Lung (tissue), 12 donors: ENCODE measurements around the gene PPP1R7. TPM values are rescaled to one million over a fixed set of nuclear protein-coding genes. Genes with fewer than 3 reads are reported as not detected.

Experiments used
- ATAC-seq: fragments of 200-7000 bp; cut with Tn5 transposase; one replicate; pipeline ENCODE4 v1.9.1; 2020; ENCODE audit warnings: moderate number of reproducible peaks; ENCODE audit not compliant: insufficient read depth, low FRiP score
- DNase-seq, 3 donors: peaks; one replicate each; pipeline ENCODE4 v3.0.0-alpha.2; 2013 to 2017
- H3K27ac ChIP-seq, 2 donors: one replicate each; pipeline ENCODE4 v1.5.1; 2013; ENCODE audit warnings: mild to moderate bottlenecking in 2 of 2, moderate library complexity in 2 of 2, control low read depth in 1 of 2, inconsistent platforms in 1 of 2, low read depth in 1 of 2, low read length in 1 of 2
- H3K27me3 ChIP-seq, 3 donors: one replicate each; pipeline ENCODE4 v1.5.1; 2013; ENCODE audit warnings: low read length in 2 of 3; ENCODE audit not compliant: control insufficient read depth in 3 of 3, insufficient read depth in 3 of 3
- H3K36me3 ChIP-seq, 4 donors: one replicate each; pipeline ENCODE4 v1.5.1; 2013; ENCODE audit warnings: low read length in 4 of 4, mild to moderate bottlenecking in 1 of 4, moderate library complexity in 1 of 4; ENCODE audit not compliant: control insufficient read depth in 4 of 4, insufficient read depth in 4 of 4
- H3K4me1 ChIP-seq, 5 donors: one replicate each; pipeline ENCODE4 v1.5.1; 2013; ENCODE audit warnings: low read length in 5 of 5, mild to moderate bottlenecking in 2 of 5, moderate library complexity in 1 of 5; ENCODE audit not compliant: control insufficient read depth in 5 of 5, insufficient read depth in 5 of 5
- H3K4me3 ChIP-seq: one replicate; pipeline ENCODE4 v1.5.1; 2013; ENCODE audit warnings: mild to moderate bottlenecking, control low read depth, moderate library complexity
- H3K9ac ChIP-seq, 2 donors: one replicate each; pipeline ENCODE4 v1.5.1; 2013; ENCODE audit warnings: low read length in 2 of 2, control low read depth in 1 of 2; ENCODE audit not compliant: insufficient read depth in 1 of 2
- H3K9me3 ChIP-seq, 4 donors: one replicate each; pipeline ENCODE4 v1.5.1; 2013; ENCODE audit warnings: low read length in 3 of 4, mild to moderate bottlenecking in 1 of 4, moderate library complexity in 1 of 4; ENCODE audit not compliant: control insufficient read depth in 4 of 4, insufficient read depth in 3 of 4
- WGBS, 2 donors: extraction: QIAGEN DNeasy Blood & Tissue Kit; methylation state at CpG; one replicate each; pipeline ENCODE4 v1.1.7; 2013; 5-methylcytosine and 5-hydroxymethylcytosine counted together
- polyA plus RNA-seq, 2 donors: library from polyadenylated mRNA; stranded (reverse); fragments of 200-250 nt; gene quantifications; one replicate each; pipeline ENCODE4 v1.2.1, GENCODE V29; 2013
- total RNA-seq, 2 donors: library from RNA; depleted of rRNA in 1 of 2; stranded (reverse); fragments of >200 nt in 1 of 2; gene quantifications; one replicate each; pipeline ENCODE4 v1.2.1, GENCODE V29; 2014 to 2021
- TF ChIP-seq, protein P1 (sequence below): IDR thresholded peaks from 2 replicates; pipeline ENCODE4 v1.5.1; 2012; ENCODE audit warnings: mild to moderate bottlenecking; ENCODE audit errors: control extremely low read depth, extremely low read depth
- donor health status: control.
- donor health status: control.
- donor health status: Bipolar disorder and iron deficiency.
- donor health status: healthy.
- donor health status: DM: yes; HTN: yes; CAD: no.

PPP1R7 gene
- total and polyA plus RNA-seq, 4 donors = 54.6 to 78.1 (median 65.9) TPM

DNA sequence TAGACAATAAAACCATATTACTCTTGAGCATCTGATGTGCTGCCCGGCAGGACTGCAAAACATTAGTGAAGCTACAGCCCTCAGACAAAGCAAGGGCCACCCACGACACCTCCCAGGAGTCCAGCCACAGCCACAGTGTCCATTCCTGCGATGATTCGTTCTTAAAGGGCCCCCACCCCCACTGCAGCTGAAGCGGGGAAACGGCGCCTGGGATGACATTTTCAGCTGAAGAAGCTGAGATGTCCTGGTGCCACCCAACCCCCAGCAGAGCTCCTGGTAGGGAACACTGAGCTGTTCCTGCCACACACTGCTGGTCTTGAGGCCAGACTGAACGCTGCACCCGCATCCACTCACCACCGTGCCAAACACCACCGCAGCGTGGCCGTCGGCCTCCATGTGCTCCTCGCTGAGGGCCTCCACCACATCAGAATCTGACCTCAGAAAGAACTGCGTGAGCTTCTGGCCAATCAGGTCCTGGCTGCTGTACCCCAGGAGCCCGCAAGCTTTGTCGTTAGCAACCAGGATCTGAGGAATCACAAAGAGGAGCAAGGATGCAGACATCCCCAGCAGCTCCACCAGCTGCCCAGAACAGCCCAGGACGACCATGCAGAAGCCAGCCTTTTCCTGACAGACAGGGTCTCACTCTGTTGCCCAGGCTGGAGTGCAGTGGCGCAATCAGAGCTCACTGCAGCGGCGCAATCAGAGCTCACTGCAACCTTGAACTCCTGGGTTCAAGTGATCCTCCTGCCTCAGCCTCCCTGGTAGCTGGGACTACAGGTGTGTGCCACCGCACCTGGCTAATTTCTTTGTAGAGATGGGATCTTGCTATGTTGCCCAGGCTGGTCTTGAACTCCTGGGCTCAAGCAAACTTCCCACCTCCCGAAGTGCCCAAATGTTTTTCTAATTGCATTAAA is 10.5 kb upstream of the PPP1R7 start:
- DNase-seq (no peak), ATAC-seq (no peak)
- Histone ChIP-seq H3K4me3 (no peak overlapping the region), H3K9me3 (no peaks in the 10 kb centered on the region), H3K4me1 (peaks cover 0 to 8% (median 3%) of the 10 kb centered on the region in 5 donors), H3K36me3 (peaks cover 0 to 24% (median 8%) of the 10 kb centered on the region in 4 donors), H3K27ac (no peak overlapping the region), H3K9ac (no peak overlapping the region), H3K27me3 (no peaks in the 10 kb centered on the region)
- TF ChIP-seq, protein P1, sequence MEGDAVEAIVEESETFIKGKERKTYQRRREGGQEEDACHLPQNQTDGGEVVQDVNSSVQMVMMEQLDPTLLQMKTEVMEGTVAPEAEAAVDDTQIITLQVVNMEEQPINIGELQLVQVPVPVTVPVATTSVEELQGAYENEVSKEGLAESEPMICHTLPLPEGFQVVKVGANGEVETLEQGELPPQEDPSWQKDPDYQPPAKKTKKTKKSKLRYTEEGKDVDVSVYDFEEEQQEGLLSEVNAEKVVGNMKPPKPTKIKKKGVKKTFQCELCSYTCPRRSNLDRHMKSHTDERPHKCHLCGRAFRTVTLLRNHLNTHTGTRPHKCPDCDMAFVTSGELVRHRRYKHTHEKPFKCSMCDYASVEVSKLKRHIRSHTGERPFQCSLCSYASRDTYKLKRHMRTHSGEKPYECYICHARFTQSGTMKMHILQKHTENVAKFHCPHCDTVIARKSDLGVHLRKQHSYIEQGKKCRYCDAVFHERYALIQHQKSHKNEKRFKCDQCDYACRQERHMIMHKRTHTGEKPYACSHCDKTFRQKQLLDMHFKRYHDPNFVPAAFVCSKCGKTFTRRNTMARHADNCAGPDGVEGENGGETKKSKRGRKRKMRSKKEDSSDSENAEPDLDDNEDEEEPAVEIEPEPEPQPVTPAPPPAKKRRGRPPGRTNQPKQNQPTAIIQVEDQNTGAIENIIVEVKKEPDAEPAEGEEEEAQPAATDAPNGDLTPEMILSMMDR = no peak
- WGBS, 2 donors = 95 to 97% methylated on average over 24 of the region's 24 CpGs

- Histone ChIP-seq H3K4me1 (peaks cover 0 to 8% (median 3%) of the 10 kb centered on the region in 5 donors), H3K36me3 (peaks cover 0 to 24% (median 8%) of the 10 kb centered on the region in 4 donors), H3K27me3 (no peaks in the 10 kb centered on the region), H3K4me3 (no peak overlapping the region), H3K9ac (no peak overlapping the region), H3K27ac (no peak overlapping the region), H3K9me3 (no peaks in the 10 kb centered on the region)
- TF ChIP-seq, protein P1 = no peak
- DNase-seq = no peak
- ATAC-seq = no peak
- WGBS, 2 donors = 96 to 98% methylated on average over 10 of the region's 10 CpGs
Measured at GRCh38 chr2:241140445-241140840, 9.8 kb upstream of the PPP1R7 start.

DNA sequence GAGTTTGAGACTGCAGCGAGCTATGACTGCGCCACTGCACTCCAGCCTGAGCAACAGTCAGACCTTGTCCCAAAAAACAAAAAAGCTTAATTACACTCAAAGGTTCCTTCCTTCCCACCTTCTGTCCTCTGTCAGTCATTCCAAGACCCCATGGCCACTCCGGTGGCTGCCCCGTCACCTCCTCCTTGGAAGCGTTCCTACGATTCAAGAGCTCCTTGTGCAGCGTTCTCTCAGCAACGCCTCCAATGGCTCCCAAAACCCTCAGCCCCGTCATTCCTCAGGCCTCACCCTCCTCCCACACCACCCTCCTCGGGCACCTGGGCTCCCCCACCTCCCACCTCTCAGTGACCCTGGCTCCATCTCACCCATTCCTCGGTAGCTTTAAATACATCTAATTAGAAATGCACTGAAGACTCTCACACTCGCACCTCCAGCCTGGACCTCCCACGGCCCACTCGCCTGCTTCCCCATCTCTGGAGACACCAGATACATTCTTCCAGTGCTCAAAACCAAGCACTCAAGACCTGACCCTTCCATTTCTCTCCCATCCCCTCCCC is 9.0 kb upstream of the PPP1R7 start:
- no peak overlapping the region for H3K4me3 ChIP-seq
- no peaks in the 10 kb centered on the region for H3K27me3 ChIP-seq
- peaks cover 0 to 2% (median 0%) of the 10 kb centered on the region in 5 donors for H3K4me1 ChIP-seq
- H3K9me3 ChIP-seq = no peaks in the 10 kb centered on the region
- no peak overlapping the region for H3K9ac ChIP-seq
- no peak for ATAC-seq
- WGBS, 2 donors = 94 to 95% methylated on average over 14 of the region's 14 CpGs
- peaks cover 0 to 22% (median 8%) of the 10 kb centered on the region in 4 donors for H3K36me3 ChIP-seq
- no peak for DNase-seq
- TF ChIP-seq, protein P1 = no peak
- H3K27ac ChIP-seq = no peak overlapping the region
